IPS DF 19.7 (cell line): ENCODE results near the gene MYO16.

Source experiments
- DNase-seq: peaks from one replicate; pipeline ENCODE4 v3.0.0-alpha.2; 2013; ENCODE audit warnings: low read depth, low spot score

The MYO16 gene

GRCh38 chr13:108789476-108789875, 160.1 kb downstream of the MYO16 start:
- no peak for DNase-seq

- DNase-seq = no peak
These were observed 166.4 kb downstream of the MYO16 start for GRCh38 chr13:108795841-108796240.

GRCh38 chr13:108797354-108797753, 167.9 kb downstream of the MYO16 start:
- DNase-seq = no peak

GRCh38 chr13:108807841-108808240, 178.4 kb downstream of the MYO16 start:
- no peak for DNase-seq

GRCh38 chr13:108812165-108812564, 182.8 kb downstream of the MYO16 start:
- no peak for DNase-seq

- no peak for DNase-seq
These were observed 183.2 kb downstream of the MYO16 start for GRCh38 chr13:108812661-108813060.

GRCh38 chr13:108813587-108814170, 184.3 kb downstream of the MYO16 start:
- no peak for DNase-seq

- DNase-seq = no peak
These were observed 187.0 kb downstream of the MYO16 start for GRCh38 chr13:108816375-108816774.

GRCh38 chr13:108827646-108828045, 198.2 kb downstream of the MYO16 start:
- no peak for DNase-seq

GRCh38 chr13:108828086-108828815, 198.8 kb downstream of the MYO16 start:
- no peak for DNase-seq

GRCh38 chr13:108830916-108831315, 201.5 kb downstream of the MYO16 start:
- DNase-seq = no peak

- DNase-seq = no peak
These were observed 204.1 kb downstream of the MYO16 start for GRCh38 chr13:108833531-108833930.

- no peak for DNase-seq
These were observed 204.8 kb downstream of the MYO16 start for GRCh38 chr13:108834193-108834592.

- DNase-seq = no peak
These were observed 205.7 kb downstream of the MYO16 start for GRCh38 chr13:108835083-108835482.

- DNase-seq = no peak
These were observed 221.3 kb downstream of the MYO16 start for GRCh38 chr13:108850691-108851090.

- no peak for DNase-seq
These were observed 222.2 kb downstream of the MYO16 start for GRCh38 chr13:108851660-108852059.

- DNase-seq = no peak
These were observed 223.6 kb downstream of the MYO16 start for GRCh38 chr13:108853031-108853430.

- no peak for DNase-seq
These were observed 226.5 kb downstream of the MYO16 start for GRCh38 chr13:108855737-108856387.

- no peak for DNase-seq
These were observed 229.3 kb downstream of the MYO16 start for GRCh38 chr13:108858676-108859075.

- DNase-seq = no peak
These were observed 230.0 kb downstream of the MYO16 start for GRCh38 chr13:108859197-108860012.

GRCh38 chr13:108860418-108860817, 231.0 kb downstream of the MYO16 start:
- no peak for DNase-seq

GRCh38 chr13:108877300-108877699, 247.9 kb downstream of the MYO16 start:
- DNase-seq = no peak
